T47D (cell line): Measurements from ENCODE around the gene HTATIP2.
A peak's percentile ranks its signal among the peaks of the same experiment; 100 is the strongest.

Experiments
- DNase-seq, 2 experiments: peaks; one replicate each; pipeline versions ENCODE4 v3.0.0 to v3.0.0-alpha.2; 2011 to 2012; ENCODE audit warnings: low read depth in 1 of 2, low spot score in 1 of 2
- JUND ChIP-seq: IDR thresholded peaks from 2 replicates; pipeline ENCODE4 v1.6.1; 2012; ENCODE audit warnings: low read depth
- in situ Hi-C: cut with HindIII; loops from 2 replicates; pipeline ENCODE4 v1.10.0; 2016; ENCODE audit warnings: low sequenced_read_pairs, low pct_unique_long_range_greater_than_20kb

Gene HTATIP2

DNA sequence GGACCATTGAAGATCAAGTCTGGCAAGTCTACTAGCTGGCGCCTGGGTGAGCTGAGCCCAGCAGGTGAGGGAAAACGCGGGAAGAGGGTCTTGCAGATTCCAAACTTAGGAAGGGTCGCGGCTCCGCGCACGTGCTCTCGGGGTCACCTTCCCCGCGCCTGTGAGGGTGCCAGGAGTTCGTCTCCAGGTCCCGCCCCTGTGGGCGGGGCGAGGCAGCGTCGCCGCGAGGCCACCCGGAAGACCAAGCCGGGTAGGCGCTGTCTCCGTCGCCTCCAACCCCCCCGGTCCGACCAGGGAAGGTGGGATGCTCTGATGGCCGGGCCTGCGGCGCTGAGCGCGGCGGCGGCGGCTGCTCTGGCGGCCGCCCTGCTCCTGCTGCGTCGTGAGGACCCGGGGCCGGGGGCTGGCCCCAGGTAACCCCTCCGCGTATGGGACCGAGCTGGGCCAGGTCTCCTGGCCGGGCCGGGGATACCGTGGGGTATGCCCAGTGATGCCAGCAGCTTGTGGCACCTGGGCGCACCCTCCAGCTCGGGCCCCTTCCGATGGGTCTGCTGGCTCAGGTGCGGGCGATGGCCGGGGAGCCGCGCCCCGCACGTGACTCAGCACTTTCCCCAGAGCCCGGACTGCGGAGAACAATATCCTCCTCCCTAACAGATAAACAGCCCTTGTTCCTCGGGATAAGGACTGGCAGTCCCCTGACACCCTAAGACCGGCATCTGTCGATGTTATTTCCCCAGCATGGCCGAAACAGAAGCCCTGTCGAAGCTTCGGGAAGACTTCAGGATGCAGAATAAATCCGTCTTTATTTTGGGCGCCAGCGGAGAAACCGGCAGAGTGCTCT is at the start of gene HTATIP2:
TSS of gene HTATIP2 (plus strand) at position 215 of the 841 bp plus-strand sequence. CDS start at position 739, 524 bp downstream.
- in situ Hi-C loops: no loop called here
- peak; percentile 61 to 82 for DNase-seq
- TF ChIP-seq JUND: no peak

DNA sequence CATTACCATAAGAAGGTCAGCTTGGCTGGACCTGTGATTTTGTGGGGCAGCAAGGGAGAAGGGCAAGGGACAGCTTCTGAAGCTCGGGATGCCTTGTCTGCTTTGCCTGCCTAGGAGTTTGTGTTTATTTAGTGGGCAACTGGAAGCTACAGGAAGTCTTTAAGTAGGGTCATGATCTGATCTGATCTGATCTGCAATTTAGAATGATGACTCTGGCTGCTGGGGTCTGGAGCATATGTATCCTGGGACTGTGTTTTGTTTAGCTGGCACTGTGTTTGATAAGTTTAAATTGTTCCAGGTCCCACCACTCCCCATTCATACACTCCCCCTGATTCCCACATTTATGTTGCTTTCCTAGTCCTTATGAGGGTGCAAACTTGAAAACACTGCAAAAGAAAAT is 47.7 kb upstream of the HTATIP2 start:
- in situ Hi-C loops: no loop called here

DNA sequence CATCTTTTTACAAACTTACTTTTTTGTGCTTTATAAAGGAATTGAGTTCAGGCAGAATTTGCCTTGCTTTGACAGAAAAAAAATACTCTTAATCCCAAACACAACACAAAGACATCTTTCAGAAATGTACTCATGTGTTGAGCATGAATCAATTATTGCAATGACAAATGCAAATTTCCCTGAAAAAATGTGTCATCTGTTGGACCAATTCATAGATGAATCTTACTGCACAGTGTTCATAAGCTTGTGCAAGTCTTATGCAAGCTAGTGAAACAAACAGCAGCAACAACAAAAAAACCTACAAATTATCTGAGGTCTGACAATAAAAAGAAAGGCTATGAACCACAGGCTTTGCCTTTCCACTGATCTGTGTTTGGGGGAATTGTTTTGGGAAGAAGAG is 42.3 kb upstream of the HTATIP2 start:
- in situ Hi-C loops: no loop called here
- DNase-seq: no peak
- TF ChIP-seq JUND: no peak

More for the DNA sequence above, 47.7 kb upstream of the HTATIP2 start:
- no peak for DNase-seq
- TF ChIP-seq JUND: no peak

DNA sequence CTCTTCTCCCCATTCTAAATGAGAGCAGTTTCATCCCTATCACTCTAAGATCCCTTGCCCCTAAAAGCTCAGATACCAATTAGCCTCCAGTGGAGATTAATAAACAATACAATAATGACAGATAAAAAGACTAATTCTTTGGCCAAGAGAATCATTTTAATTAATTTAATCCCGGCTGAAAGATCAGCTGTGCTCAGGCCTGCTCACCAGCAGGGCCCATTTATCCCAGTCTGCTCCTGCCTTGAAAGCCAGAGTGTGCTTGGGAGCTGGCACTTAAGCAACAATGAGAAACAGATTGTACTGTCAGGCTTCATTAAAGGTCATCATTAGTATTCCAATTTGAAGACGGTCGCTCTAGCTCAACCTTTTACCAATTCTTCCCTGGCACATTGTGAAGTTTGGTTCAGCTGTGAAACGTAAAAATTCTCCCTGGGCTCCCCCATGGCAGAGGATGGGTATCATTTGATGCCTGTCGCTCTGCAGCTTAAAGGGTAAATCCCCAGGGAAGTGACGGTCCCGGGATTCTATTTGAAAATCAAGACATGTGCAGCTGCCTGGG is 36.1 kb upstream of the HTATIP2 start:
- in situ Hi-C loops: no loop called here
- DNase-seq: no peak
- TF ChIP-seq JUND: no peak

DNA sequence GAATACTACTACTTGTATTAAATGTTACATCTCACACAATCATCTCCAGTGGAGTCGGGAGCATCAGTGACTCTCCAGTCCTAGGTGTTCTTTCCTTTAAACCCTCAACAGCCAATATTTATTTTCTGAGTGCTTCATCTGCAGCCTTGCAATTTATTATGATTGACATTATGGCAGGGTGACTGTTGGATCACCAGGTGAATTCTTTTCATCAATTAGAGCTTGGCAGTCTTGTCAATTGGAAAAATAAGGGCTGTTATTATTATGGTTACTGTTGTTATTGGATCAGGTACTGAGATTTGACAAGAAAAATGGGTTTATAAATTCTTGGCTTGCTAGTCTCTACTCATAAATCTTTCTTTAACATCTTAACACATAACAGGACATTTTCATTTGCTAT is 27.5 kb upstream of the HTATIP2 start:
- DNase-seq: no peak
- in situ Hi-C loops: no loop called here

DNA sequence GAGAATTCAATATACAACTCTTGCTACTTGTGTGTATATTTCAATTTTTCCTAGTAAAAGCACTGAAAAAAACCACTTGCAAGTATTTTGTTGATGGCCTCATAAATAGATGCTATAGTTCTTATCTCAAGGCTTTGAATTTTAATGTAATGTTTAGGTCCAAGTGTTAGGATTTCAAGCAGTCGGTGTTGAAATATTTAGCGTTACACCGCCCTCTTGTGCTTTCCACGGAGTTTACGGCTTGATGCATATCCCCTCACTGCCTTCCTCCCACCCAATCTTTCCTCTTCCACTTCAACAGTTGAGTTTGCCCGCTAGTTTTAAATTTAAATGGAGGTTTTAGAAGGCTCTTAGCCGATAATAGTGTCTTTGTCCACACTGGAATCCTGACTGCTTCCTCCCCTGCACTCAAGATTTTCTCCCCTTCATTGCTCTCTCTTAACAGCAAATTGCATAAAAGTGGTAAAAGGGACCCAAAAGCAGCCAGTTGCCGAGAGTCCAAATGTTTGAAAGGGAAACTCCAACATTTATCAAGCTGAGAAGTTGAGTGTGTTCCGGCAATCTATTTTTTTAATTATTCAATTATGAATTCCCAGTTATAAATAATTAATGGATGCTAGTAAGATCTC is 25.9 kb upstream of the HTATIP2 start:
- in situ Hi-C loops: no loop called here

More for the DNA sequence above, 27.5 kb upstream of the HTATIP2 start:
- TF ChIP-seq JUND: no peak

DNA sequence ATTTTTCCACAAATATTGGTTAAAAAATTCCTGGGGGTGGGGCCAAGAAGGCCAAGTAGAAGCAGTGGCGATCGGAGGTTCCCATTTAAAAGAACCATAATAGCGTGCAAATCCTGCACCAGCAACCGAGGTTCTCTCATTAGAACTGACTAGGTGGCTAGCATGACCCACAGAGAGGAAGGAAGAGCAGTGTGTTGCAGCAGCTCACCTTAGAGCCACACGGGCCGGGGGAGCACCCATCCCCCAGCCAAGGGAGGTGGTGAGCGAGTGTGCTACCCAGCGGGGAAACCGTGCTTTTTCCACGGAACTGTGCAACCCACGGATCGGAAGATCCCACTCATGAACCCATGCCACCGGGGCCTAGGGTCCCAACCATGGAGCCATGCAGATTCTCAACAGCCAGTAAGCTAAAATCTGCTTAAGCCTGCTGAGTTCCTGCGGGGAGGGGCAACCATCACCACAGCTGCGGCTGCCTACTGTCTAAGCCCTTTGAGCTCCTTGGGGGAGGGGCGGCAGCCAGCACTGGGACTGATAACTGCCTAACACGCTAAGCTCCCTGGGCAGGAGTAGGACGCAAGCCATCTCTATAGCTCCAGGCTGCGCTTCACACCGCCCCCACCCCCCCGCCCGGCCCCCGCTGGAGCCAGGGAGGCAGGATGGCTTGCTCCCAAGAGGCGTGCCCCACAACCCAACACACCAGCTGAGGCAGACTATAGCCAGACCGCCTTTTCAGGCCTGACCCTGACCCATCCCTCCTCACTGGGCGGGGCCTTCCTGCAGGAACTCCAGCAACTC is 21.0 kb upstream of the HTATIP2 start:
- no peak for DNase-seq
- TF ChIP-seq JUND: no peak
- in situ Hi-C loops: no loop called here

More for the DNA sequence above, 25.9 kb upstream of the HTATIP2 start:
- DNase-seq: peak; percentile 29 to 57
- no peak for TF ChIP-seq JUND

DNA sequence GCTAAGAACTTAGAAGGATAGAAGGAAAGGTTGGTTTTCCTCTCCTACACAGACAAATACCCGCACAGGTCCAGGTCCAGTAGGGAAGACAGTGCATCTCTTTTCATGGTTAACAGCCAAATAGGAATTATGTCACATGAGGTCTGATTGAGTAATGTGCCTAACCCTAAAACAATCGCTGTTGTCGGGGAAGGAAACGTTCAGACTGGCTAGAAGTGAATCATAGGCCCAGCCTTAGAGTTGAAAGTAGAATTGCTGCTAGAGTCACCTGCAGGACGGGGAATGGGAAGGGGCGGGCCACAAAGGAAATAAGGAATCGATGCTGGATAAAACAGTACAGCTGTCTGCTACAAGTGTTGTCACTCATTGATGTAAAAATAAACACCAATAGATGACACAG is 12.4 kb upstream of the HTATIP2 start:
- no peak for TF ChIP-seq JUND
- in situ Hi-C loops: no loop called here
- DNase-seq: no peak

DNA sequence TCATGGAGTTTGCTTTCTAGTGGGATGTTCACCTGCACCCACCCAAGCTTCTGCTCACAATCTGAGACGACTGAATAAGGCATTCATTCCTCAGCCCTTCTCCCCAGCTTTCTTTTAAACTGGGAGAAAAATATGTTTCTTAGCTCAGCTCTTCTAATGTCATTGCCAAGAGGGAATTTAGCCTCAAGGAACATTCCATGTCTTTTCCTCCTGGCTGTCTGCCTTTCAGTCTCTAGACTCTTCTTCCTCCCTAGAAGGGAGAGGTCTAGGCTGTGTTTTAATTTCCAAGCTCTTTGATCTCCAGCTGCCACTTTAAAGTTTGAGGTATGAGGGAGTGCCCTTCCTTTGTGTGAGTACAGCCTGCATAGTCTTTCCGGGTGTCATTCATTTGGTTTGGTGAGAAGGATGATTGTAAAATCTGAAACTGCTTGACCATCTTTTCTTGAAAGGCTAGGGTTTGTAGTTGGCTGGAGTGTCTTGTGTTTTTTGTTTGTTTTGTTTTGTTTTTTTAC is 11.7 kb upstream of the HTATIP2 start:
- in situ Hi-C loops: no loop called here
- no peak for TF ChIP-seq JUND

DNA sequence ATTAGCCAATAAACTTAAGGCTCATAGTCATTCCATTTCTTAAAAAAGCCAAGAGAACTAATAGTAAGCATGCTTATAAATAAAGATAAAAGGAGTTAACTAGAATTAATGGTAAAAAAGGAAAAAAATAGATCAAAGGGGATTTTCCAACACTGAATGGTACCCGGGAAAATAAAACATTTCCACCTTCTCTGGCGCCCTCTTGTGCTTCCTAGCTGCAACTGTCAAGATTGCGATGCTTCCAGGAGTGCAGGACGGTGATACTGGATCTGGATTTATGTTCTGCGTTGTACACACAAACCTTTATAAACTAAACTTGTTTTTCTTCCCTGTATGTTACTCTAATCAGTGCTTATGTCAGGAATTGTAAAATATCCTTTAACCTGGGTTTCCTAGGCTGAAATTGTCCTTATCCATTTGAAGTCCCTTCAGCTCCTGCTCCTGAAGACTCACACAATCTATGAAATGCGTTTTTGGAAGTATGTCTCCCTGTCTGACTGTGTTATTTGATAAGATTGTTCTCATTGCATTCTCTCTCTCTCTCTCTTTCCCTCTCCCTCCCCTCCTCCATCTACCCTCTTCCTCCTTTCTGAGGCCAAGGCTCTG is 9.6 kb upstream of the HTATIP2 start:
- in situ Hi-C loops: no loop called here
- peak; percentile 35 to 70 for DNase-seq
- no peak for TF ChIP-seq JUND

More for the DNA sequence above, 11.7 kb upstream of the HTATIP2 start:
- DNase-seq: peak in 1 of 2 experiments; percentile 29

DNA sequence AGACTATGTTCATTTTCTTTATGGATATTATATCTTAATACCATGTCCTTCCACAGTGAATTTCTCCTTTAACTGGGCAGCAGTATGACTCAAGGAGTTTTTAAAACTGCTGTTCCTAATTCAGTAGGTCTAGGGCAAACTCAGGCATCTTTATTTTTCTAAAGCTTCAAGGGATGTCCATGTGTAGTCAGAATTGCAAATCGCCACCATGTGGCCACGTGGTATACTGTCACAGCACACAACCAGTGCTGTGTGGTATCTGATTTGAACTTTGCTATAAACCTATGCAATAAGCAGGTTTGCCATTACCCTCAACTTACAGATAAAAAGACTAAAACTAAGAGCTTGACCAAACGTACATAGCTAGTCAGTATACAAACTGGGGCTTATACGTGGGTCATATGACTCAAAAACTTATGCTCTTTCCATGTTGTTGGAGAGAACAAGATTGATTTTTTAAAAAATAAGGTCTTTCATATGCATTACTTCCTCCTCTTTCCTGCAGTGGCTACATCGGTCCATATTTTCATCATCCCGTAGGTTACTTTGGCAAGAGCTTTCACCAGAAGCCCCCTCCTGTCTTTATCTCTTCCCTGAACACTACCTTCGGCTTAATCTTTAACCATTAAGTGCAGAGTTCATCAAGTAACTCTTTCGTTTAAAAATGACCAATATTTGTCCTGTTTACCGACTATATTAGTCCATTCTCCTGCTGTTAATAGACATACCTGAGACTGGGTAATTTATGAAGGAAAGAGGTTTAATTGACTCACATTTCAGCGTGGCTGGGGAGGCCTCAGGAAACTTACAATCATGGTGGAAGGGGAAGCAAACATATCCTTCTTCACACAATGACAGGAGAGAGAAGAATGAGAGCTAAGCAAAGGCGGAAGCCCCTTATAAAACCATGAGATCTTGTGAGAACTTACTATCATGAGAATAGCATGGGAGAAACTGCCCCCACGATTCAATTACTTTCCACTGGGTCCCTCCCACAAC is 8.0 kb upstream of the HTATIP2 start:
- in situ Hi-C loops: no loop called here
- no peak for TF ChIP-seq JUND
- peak; percentile 54 to 75 for DNase-seq
